ENCODE measurements around the gene GNB1L. TPM values are rescaled to one million over a fixed set of nuclear protein-coding genes. Genes with fewer than 3 reads are reported as not detected.

Gene GNB1L
- total RNA-seq, 1 experiment from 2014 or later = 12.2 TPM

DNA sequence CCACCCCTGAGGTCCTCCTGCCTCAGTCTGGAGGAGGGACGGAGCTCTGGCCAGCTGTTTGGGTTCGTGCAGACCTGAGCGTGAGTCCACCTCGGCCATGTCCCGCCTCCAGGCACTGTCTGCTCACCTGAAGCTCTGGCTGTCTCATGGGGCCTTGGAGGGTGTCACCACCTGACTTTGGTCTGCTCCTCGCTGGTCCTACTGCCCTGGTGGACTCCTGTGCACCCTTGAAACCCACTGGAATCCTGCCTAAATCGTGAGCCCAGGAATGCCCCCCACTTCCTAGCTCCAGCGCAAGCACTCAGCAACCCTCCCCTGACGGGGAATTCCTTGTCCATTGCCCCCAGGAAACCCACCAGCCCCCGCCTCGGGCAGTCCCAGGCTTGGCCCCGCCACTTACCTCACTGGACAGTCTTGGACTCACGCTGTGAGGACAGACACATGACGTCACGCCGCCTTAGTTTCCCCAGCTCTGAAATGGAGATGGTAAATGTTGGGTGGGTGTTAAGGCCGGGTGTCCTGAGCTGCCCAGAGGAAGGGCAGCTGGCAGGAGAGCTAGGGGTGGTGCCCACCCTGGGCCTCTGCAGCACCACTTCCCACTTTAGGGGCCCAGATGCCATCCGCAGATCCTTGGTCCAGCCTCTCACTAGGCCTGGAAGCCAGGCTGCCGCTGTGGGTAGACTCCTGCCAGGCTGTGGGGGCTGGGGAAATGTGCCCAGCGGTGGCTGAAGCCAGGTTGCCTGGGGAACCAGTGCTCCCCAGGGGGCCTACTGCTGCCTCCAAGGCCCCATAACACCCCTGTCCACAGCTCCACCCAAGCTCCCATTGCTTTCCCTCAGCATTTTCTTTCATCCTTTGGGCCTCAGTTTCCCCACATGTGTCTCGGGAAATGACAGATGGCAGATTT is 112.3 kb downstream of the GNB1L start:
- no peak for TF ChIP-seq REST (IDR thresholded peaks at IDR 0.05; ENCODE audit: insufficient read depth in 1 of 2, low read depth in 2 of 2, low read length in 1 of 2)
- TF ChIP-seq TCF7L2 (IDR thresholded peaks at IDR 0.05; ENCODE audit: low read depth, low read length) = no peak
- no peak for TF ChIP-seq POLR2AphosphoS5 (IDR thresholded peaks at IDR 0.05; ENCODE audit: low read depth, low read length)
- TF ChIP-seq, protein P1, sequence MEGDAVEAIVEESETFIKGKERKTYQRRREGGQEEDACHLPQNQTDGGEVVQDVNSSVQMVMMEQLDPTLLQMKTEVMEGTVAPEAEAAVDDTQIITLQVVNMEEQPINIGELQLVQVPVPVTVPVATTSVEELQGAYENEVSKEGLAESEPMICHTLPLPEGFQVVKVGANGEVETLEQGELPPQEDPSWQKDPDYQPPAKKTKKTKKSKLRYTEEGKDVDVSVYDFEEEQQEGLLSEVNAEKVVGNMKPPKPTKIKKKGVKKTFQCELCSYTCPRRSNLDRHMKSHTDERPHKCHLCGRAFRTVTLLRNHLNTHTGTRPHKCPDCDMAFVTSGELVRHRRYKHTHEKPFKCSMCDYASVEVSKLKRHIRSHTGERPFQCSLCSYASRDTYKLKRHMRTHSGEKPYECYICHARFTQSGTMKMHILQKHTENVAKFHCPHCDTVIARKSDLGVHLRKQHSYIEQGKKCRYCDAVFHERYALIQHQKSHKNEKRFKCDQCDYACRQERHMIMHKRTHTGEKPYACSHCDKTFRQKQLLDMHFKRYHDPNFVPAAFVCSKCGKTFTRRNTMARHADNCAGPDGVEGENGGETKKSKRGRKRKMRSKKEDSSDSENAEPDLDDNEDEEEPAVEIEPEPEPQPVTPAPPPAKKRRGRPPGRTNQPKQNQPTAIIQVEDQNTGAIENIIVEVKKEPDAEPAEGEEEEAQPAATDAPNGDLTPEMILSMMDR (IDR thresholded peaks at IDR 0.05) = no peak
- H3K4me3 ChIP-seq (ENCODE audit: low read depth in 2 of 2, low read length in 2 of 2) = no peak overlapping the region
- H3K36me3 ChIP-seq (ENCODE audit: control insufficient read depth, insufficient read depth, low read length) = no peaks in the 10 kb centered on the region
- H3K9me3 ChIP-seq (ENCODE audit: control insufficient read depth, insufficient read depth, low read depth, low read length) = no peaks in the 10 kb centered on the region
- peaks cover 2% of the 10 kb centered on the region; the same call in 1 of the 2 replicates for H3K4me1 ChIP-seq (ENCODE audit: control insufficient read depth, insufficient read depth, low read length)
- ATAC-seq (no peak), DNase-seq (ENCODE audit: low read depth, low spot score) (no peak)
- no peaks in the 10 kb centered on the region for H3K27me3 ChIP-seq (ENCODE audit: control insufficient read depth, insufficient read depth, low read length)
- no peak overlapping the region for H3K27ac ChIP-seq (ENCODE audit: low read length)
- POLR2A ChIA-PET = no interaction called here
- CTCF ChIA-PET = no interaction called here
- BruUV-seq (replicated peaks) = no TSS peak
- intact Hi-C loops (cut with micrococcal nuclease; ENCODE audit: unreplicated experiment) (no loop called here), in situ Hi-C loops (cut with HindIII; ENCODE audit: low pct_unique_long_range_greater_than_20kb, low sequenced_read_pairs) (no loop called here)

DNA sequence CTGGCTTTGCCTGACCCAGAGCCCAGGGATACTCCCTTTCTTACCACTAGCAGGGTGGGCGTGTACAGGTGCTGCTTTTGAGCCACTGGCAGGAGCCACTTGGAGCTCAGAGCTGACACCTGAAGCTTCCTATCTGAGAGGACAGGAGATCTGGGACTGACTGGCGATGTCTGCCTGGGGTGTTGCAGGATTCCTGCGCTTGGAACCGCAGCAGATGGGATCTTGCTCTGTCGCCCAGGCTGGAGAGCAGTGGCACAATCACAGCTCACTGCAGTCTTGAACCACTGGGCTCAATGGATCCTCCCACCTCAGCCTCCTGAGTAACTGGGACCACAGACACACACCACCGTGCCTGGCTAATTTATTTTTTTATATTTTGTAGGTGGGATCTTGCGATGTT is 113.6 kb downstream of the GNB1L start:
- intact Hi-C loops (cut with micrococcal nuclease; ENCODE audit: unreplicated experiment) = no loop called here
- in situ Hi-C loops (cut with HindIII; ENCODE audit: low pct_unique_long_range_greater_than_20kb, low sequenced_read_pairs) = no loop called here
- TF ChIP-seq SIN3A (IDR thresholded peaks at IDR 0.05; ENCODE audit: borderline replicate concordance, insufficient read depth, low read depth, low read length) = no peak
- TF ChIP-seq, protein P1 (IDR thresholded peaks at IDR 0.05) = no peak
- no peak for TF ChIP-seq REST (IDR thresholded peaks at IDR 0.05; ENCODE audit: insufficient read depth in 1 of 2, low read depth in 2 of 2, low read length in 1 of 2)
- no peak for TF ChIP-seq TCF7L2 (IDR thresholded peaks at IDR 0.05; ENCODE audit: low read depth, low read length)
- no peak for TF ChIP-seq POLR2AphosphoS5 (IDR thresholded peaks at IDR 0.05; ENCODE audit: low read depth, low read length)
- ATAC-seq = no peak
- no peak for DNase-seq (ENCODE audit: low read depth, low spot score)
- Histone ChIP-seq H3K4me1 (ENCODE audit: control insufficient read depth, insufficient read depth, low read length) (peaks cover 2% of the 10 kb centered on the region; the same call in 1 of the 2 replicates), H3K4me3 (ENCODE audit: low read depth in 2 of 2, low read length in 2 of 2) (no peak overlapping the region), H3K27ac (ENCODE audit: low read length) (no peak overlapping the region), H3K27me3 (ENCODE audit: control insufficient read depth, insufficient read depth, low read length) (no peaks in the 10 kb centered on the region), H3K36me3 (ENCODE audit: control insufficient read depth, insufficient read depth, low read length) (no peaks in the 10 kb centered on the region), H3K9me3 (ENCODE audit: control insufficient read depth, insufficient read depth, low read depth, low read length) (no peaks in the 10 kb centered on the region)
- POLR2A ChIA-PET = no interaction called here
- no TSS peak for BruUV-seq (replicated peaks)
- CTCF ChIA-PET = no interaction called here

Measured in Panc1 (cell line).